Cardiac muscle cell (in vitro differentiated cells and primary cell): ENCODE results near the gene CFAP73. TPM values are rescaled to one million over a fixed set of nuclear protein-coding genes. Genes with fewer than 3 reads are reported as not detected.

Experiments
- DNase-seq, 2 donors: peaks; one replicate each; pipeline versions ENCODE4 v3.0.0 to v3.0.0-alpha.2; 2010 to 2017; ENCODE audit warnings: low read depth in 1 of 2, low spot score in 1 of 2
- H3K27ac ChIP-seq: fragments of 200-600 bp; sonication (generic); 2 replicates; pipeline ENCODE4 v1.5.1; 2016
- H3K27me3 ChIP-seq: fragments of 200-600 bp; sonication (generic); 2 replicates; pipeline ENCODE4 v1.6.0; 2016; ENCODE audit warnings: control low read depth
- H3K36me3 ChIP-seq: fragments of 200-600 bp; sonication (generic); 2 replicates; pipeline ENCODE4 v1.5.1; 2016; ENCODE audit warnings: control low read depth
- H3K4me1 ChIP-seq: fragments of 200-600 bp; sonication (generic); 2 replicates; pipeline ENCODE4 v1.8.1; 2017; ENCODE audit warnings: low read depth, mild to moderate bottlenecking, mixed run types
- H3K4me3 ChIP-seq: fragments of 200-600 bp; sonication (generic); 2 replicates; pipeline ENCODE4 v1.5.1; 2016; ENCODE audit warnings: mild to moderate bottlenecking
- H3K9me3 ChIP-seq: fragments of 200-600 bp; sonication (generic); 2 replicates; pipeline ENCODE4 v1.5.1; 2017; ENCODE audit warnings: low read depth, mild to moderate bottlenecking, control low read depth
- CTCF ChIP-seq: IDR thresholded peaks from 2 replicates; pipeline ENCODE4 v1.5.1; 2012; ENCODE audit warnings: low read depth, mild to moderate bottlenecking, low read length
- polyA plus RNA-seq: library from polyadenylated mRNA; unstranded; fragments of >200 nt; fragmentation: Nextera tagmentation; extraction: Ambion mirVana; gene quantifications from 2 replicates; pipeline ENCODE4 v1.2.1, GENCODE V29; 2016
- total RNA-seq: library from RNA; depleted of rRNA; stranded (reverse); fragments of >200 nt; gene quantifications from 2 replicates; pipeline ENCODE4 v1.2.3, GENCODE V29; 2016

The CFAP73 gene
- total and polyA plus RNA-seq, 2 experiments from 2014 or later = not detected

GRCh38 chr12:113200021-113200797 lies 50.7 kb downstream of the CFAP73 start:
- Histone ChIP-seq H3K27me3 (no peaks in the 10 kb centered on the region), H3K4me1 (no peaks in the 10 kb centered on the region), H3K9me3 (no peaks in the 10 kb centered on the region), H3K27ac (no peak overlapping the region), H3K4me3 (no peak overlapping the region), H3K36me3 (no peaks in the 10 kb centered on the region)
- TF ChIP-seq CTCF = no peak
- DNase-seq = no peak

GRCh38 chr12:113201187-113202177 lies 52.0 kb downstream of the CFAP73 start:
- Histone ChIP-seq H3K4me1 (no peaks in the 10 kb centered on the region), H3K4me3 (no peak overlapping the region), H3K36me3 (no peaks in the 10 kb centered on the region), H3K9me3 (no peaks in the 10 kb centered on the region), H3K27me3 (no peaks in the 10 kb centered on the region), H3K27ac (no peak overlapping the region)
- no peak for DNase-seq
- no peak for TF ChIP-seq CTCF

GRCh38 chr12:113202300-113203075 lies 53.0 kb downstream of the CFAP73 start:
- Histone ChIP-seq H3K36me3 (no peaks in the 10 kb centered on the region), H3K4me3 (no peak overlapping the region), H3K27ac (no peak overlapping the region), H3K27me3 (no peaks in the 10 kb centered on the region), H3K4me1 (no peaks in the 10 kb centered on the region), H3K9me3 (no peaks in the 10 kb centered on the region)
- no peak for DNase-seq
- no peak for TF ChIP-seq CTCF

GRCh38 chr12:113203852-113204760 lies 54.6 kb downstream of the CFAP73 start:
- no peak for TF ChIP-seq CTCF
- peak in 1 of 2 donors; percentile 48 for DNase-seq
- no peak overlapping the region for H3K27ac ChIP-seq
- no peaks in the 10 kb centered on the region for H3K4me1 ChIP-seq
- no peaks in the 10 kb centered on the region for H3K36me3 ChIP-seq
- H3K4me3 ChIP-seq = no peak overlapping the region
- no peaks in the 10 kb centered on the region for H3K27me3 ChIP-seq
- no peaks in the 10 kb centered on the region for H3K9me3 ChIP-seq
